AG04449 (cell line): ENCODE data around the gene SRSF4.
"Not testable (repeated sequence)": the region's sequence is repeated elsewhere in the genome, so short reads cannot be mapped to it uniquely, and the experiment has no call there.

ENCODE experiments used
- CTCF ChIA-PET: fragments of 350-600 bp; formaldehyde crosslinking; extraction: SDS; loops from one replicate; lab custom pipeline; 2021; ENCODE audit warnings: antibody characterized with exemption; lab: Yijun Ruan, JAX
- POLR2A ChIA-PET: fragments of 400-600, 350-600 bp; formaldehyde crosslinking; extraction: SDS; loops from one replicate; lab custom pipeline; 2020; ENCODE audit warnings: antibody characterized with exemption, inconsistent platforms; lab: Yijun Ruan, JAX
- DNase-seq: peaks from one replicate; pipeline ENCODE4 v3.0.0-alpha.2; 2010; ENCODE audit warnings: low read depth, low spot score
- H3K4me3 ChIP-seq: 2 replicates; pipeline ENCODE4 v1.5.1; 2011; ENCODE audit warnings: low read depth, mild to moderate bottlenecking, control low read depth, low read length
- CTCF ChIP-seq: IDR thresholded peaks from one replicate; pipeline ENCODE4 v1.5.1; 2011; ENCODE audit warnings: mild to moderate bottlenecking, moderate library complexity, low read length, control low read depth, inconsistent platforms; ENCODE audit not compliant: insufficient read depth; ENCODE audit errors: missing control alignments

Gene SRSF4

GRCh38 chr1:29114654-29115053 is 67.0 kb downstream of the SRSF4 start:
- TF ChIP-seq CTCF, result no peak
- ChIA-PET CTCF (interaction anchor here (0.6 to 3.9 kb wide), 4 partner anchors 8 to 233 kb away, joined by 3 to 19 read pairs (median 8); partner anchors contain the start of gene TMEM200B), POLR2A (no interaction called here)
- DNase-seq, result no peak
- H3K4me3 ChIP-seq, result no peak overlapping the region

GRCh38 chr1:29113413-29114117 is 68.1 kb downstream of the SRSF4 start:
- DNase-seq, result no peak
- ChIA-PET CTCF (interaction anchor here (0.8 to 3.9 kb wide), 4 partner anchors 9 to 237 kb away, joined by 3 to 19 read pairs (median 8); partner anchors contain the start of gene TMEM200B), POLR2A (no interaction called here)
- no peak overlapping the region for H3K4me3 ChIP-seq
- TF ChIP-seq CTCF, result no peak

GRCh38 chr1:29112705-29113412 is 68.8 kb downstream of the SRSF4 start:
- no peak overlapping the region for H3K4me3 ChIP-seq
- DNase-seq, result no peak
- CTCF ChIA-PET, result interaction anchor here (1.7 to 3.9 kb wide), 2 partner anchors 10 to 11 kb away, joined by 9 to 19 read pairs; partner anchors contain the start of gene TMEM200B
- TF ChIP-seq CTCF, result no peak
- POLR2A ChIA-PET, result no interaction called here

GRCh38 chr1:29108041-29108440 is 73.7 kb downstream of the SRSF4 start:
- CTCF ChIA-PET, result interaction anchor here (2.0 kb wide), 2 partner anchors 9 to 94 kb away, joined by 6 to 10 read pairs; no protein-coding TSS in a partner anchor
- POLR2A ChIA-PET, H3K4me3 ChIP-seq, DNase-seq: not testable (repeated sequence)

GRCh38 chr1:29105822-29106221 is 75.9 kb downstream of the SRSF4 start:
- H3K4me3 ChIP-seq, result no peak overlapping the region
- POLR2A ChIA-PET, result no interaction called here
- DNase-seq, result no peak
- no peak for TF ChIP-seq CTCF
- CTCF ChIA-PET, result interaction anchor here (1.8 kb wide), 1 partner anchor 18 kb away, joined by 6 read pairs; the partner anchor contains the start of gene TMEM200B

- no peak overlapping the region for H3K4me3 ChIP-seq
- POLR2A ChIA-PET, result no interaction called here
- TF ChIP-seq CTCF, result no peak
Measured at GRCh38 chr1:29100487-29100886, 81.2 kb downstream of the SRSF4 start.

More at GRCh38 chr1:29100487-29100886, 81.2 kb downstream of the SRSF4 start:
- DNase-seq, result no peak
- CTCF ChIA-PET, result interaction anchor here (2.1 kb wide), 1 partner anchor 102 kb away, joined by 6 read pairs; no protein-coding TSS in a partner anchor
